Measurements from ENCODE around the gene ACE.

DNA sequence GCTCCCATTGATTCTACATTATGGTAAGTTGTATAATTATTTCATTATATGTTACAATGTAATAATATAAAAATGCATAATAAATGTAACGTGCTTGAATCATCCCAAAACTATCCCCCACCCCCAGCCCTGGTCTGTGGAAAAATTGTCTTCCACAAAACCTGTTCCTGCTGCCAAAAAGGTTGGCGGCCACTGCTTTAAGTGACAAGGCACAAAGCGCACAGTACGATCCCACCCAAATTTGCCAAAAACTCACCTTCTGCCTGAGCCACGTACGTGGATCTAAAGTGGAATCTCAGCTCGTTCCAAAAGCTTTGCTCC lies 45.3 kb upstream of the ACE start:
- TF ChIP-seq, protein P1, sequence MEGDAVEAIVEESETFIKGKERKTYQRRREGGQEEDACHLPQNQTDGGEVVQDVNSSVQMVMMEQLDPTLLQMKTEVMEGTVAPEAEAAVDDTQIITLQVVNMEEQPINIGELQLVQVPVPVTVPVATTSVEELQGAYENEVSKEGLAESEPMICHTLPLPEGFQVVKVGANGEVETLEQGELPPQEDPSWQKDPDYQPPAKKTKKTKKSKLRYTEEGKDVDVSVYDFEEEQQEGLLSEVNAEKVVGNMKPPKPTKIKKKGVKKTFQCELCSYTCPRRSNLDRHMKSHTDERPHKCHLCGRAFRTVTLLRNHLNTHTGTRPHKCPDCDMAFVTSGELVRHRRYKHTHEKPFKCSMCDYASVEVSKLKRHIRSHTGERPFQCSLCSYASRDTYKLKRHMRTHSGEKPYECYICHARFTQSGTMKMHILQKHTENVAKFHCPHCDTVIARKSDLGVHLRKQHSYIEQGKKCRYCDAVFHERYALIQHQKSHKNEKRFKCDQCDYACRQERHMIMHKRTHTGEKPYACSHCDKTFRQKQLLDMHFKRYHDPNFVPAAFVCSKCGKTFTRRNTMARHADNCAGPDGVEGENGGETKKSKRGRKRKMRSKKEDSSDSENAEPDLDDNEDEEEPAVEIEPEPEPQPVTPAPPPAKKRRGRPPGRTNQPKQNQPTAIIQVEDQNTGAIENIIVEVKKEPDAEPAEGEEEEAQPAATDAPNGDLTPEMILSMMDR (conservative IDR thresholded peaks at IDR 0.05; ENCODE audit: low read depth, low read length) = no peak
- no peak for TF ChIP-seq EZH2 (IDR thresholded peaks at IDR 0.05; ENCODE audit: low read length, unreplicated experiment)

Measured in PC-3 (cell line).